ENCODE results near the gene TPI1.

DNA sequence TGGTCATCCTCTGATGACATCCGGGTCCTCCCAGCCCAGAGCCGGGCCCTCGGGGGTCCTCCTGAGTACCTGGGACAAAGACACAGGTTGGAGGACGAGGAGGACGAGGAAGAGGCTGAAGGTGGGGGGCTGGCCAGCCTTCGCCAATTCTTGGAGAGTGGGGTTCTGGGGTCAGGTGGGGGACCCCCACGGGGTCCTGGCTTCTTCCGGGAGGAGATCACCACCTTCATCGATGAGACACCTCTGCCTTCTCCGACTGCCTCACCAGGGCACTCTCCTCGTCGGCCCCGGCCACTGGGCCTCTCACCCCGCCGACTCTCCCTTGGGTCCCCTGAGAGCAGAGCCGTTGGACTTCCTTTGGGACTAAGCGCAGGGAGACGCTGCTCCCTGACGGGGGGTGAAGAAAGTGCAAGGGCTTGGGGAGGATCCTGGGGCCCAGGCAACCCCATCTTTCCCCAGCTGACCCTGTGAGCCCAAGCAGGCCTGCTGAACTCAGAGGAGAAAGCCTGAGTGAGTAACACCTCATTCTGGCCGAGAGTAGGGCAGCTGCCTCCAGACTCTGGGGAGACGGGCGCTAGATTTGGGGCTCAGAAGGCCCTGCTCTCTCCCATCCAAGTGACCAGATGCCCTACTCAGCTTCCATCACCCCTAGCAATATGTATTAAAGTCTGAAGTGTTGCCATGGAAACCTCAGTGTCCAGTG lies 40.4 kb upstream of the TPI1 start:
- TF ChIP-seq, protein P1, sequence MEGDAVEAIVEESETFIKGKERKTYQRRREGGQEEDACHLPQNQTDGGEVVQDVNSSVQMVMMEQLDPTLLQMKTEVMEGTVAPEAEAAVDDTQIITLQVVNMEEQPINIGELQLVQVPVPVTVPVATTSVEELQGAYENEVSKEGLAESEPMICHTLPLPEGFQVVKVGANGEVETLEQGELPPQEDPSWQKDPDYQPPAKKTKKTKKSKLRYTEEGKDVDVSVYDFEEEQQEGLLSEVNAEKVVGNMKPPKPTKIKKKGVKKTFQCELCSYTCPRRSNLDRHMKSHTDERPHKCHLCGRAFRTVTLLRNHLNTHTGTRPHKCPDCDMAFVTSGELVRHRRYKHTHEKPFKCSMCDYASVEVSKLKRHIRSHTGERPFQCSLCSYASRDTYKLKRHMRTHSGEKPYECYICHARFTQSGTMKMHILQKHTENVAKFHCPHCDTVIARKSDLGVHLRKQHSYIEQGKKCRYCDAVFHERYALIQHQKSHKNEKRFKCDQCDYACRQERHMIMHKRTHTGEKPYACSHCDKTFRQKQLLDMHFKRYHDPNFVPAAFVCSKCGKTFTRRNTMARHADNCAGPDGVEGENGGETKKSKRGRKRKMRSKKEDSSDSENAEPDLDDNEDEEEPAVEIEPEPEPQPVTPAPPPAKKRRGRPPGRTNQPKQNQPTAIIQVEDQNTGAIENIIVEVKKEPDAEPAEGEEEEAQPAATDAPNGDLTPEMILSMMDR (IDR thresholded peaks at IDR 0.05; ENCODE audit: poor library complexity) = no peak
- no peak for TF ChIP-seq EZH2 (IDR thresholded peaks at IDR 0.05; ENCODE audit: borderline replicate concordance)

All from hepatocyte (in vitro differentiated cells).